GOT3 (cell line): ENCODE results near the gene STC2.
A peak's percentile ranks its signal among the peaks of the same experiment; 100 is the strongest.
"Not testable (repeated sequence)": the region's sequence is repeated elsewhere in the genome, so short reads cannot be mapped to it uniquely, and the experiment has no call there.

Source experiments
- DNase-seq: peaks from one replicate; lab custom pipeline; 2025; ENCODE audit warnings: mixed read lengths; lab: John Stamatoyannopoulos, UW

The STC2 gene

GRCh38 chr5:173327948-173328843 is at the start of gene STC2:
Gene STC2, minus strand, starts transcription at chr5:173328414. Its CDS starts 221 bp downstream, at chr5:173328193.
- DNase-seq, result peak; percentile 72

GRCh38 chr5:173371400-173371799 is 43.2 kb upstream of the STC2 start:
- DNase-seq, result no peak

- not testable (repeated sequence) for DNase-seq
Measured at GRCh38 chr5:173363406-173363805, 35.2 kb upstream of the STC2 start.

- no peak for DNase-seq
Measured at GRCh38 chr5:173355561-173355960, 27.3 kb upstream of the STC2 start.

GRCh38 chr5:173354645-173355044 is 26.4 kb upstream of the STC2 start:
- no peak for DNase-seq

GRCh38 chr5:173352366-173353349 is 24.4 kb upstream of the STC2 start:
- DNase-seq, result no peak

- no peak for DNase-seq
Measured at GRCh38 chr5:173342813-173343755, 14.9 kb upstream of the STC2 start.

GRCh38 chr5:173341961-173342430 is 13.8 kb upstream of the STC2 start:
- no peak for DNase-seq

- no peak for DNase-seq
Measured at GRCh38 chr5:173340984-173341383, 12.8 kb upstream of the STC2 start.

GRCh38 chr5:173340451-173340850 is 12.2 kb upstream of the STC2 start:
- DNase-seq, result no peak

GRCh38 chr5:173339286-173339685 is 11.1 kb upstream of the STC2 start:
- DNase-seq, result no peak

GRCh38 chr5:173338380-173339015 is 10.3 kb upstream of the STC2 start:
- no peak for DNase-seq

- DNase-seq, result no peak
Measured at GRCh38 chr5:173334808-173335207, 6.6 kb upstream of the STC2 start.

- no peak for DNase-seq
Measured at GRCh38 chr5:173333925-173334661, 5.9 kb upstream of the STC2 start.

- DNase-seq, result peak; percentile 47
Measured at GRCh38 chr5:173331956-173332479, 3.8 kb upstream of the STC2 start.

GRCh38 chr5:173331287-173331686 is 3.1 kb upstream of the STC2 start:
- DNase-seq, result no peak

- no peak for DNase-seq
Measured at GRCh38 chr5:173330338-173331206, 2.4 kb upstream of the STC2 start.

GRCh38 chr5:173329491-173330337 is 1.5 kb upstream of the STC2 start:
- DNase-seq, result no peak
